GM19397 (cell line): ENCODE results near the gene SEMA3E.

Experiments used
- ATAC-seq: cut with Tn5 transposase; IDR thresholded peaks from one replicate; pipeline ENCODE4 v1.9.1; 2021; ENCODE audit warnings: mild to moderate bottlenecking, moderate library complexity; ENCODE audit not compliant: unreplicated experiment

SEMA3E gene

GRCh38 chr7:83643012-83643411 lies 5.9 kb downstream of the SEMA3E start:
- ATAC-seq = no peak

GRCh38 chr7:83640731-83641537 lies 8.0 kb downstream of the SEMA3E start:
- ATAC-seq = no peak

DNA sequence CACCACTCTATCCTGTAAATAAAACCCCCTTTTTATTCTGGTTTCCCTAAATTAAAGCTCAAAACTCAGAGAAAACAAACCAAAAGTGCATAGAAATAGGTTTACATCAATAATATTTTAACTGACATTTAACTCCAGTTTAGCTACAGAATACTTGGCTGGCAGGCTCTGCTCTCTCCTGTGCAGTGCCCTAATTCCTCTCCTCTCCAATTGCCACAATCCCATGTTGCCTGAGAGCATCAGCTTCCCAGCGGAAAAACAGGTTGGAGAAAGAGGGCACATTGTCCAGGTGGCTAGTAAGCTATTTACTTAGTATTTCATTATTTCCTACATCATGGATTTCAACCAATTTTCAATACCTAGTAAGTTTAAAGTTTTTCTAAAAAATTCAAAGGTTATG lies 8.7 kb downstream of the SEMA3E start:
- no peak for ATAC-seq

- ATAC-seq = no peak
Observed at GRCh38 chr7:83633516-83633915, 15.4 kb downstream of the SEMA3E start.

- no peak for ATAC-seq
Observed at GRCh38 chr7:83629117-83629880, 19.6 kb downstream of the SEMA3E start.

GRCh38 chr7:83617858-83618257 lies 31.1 kb downstream of the SEMA3E start:
- ATAC-seq = no peak

DNA sequence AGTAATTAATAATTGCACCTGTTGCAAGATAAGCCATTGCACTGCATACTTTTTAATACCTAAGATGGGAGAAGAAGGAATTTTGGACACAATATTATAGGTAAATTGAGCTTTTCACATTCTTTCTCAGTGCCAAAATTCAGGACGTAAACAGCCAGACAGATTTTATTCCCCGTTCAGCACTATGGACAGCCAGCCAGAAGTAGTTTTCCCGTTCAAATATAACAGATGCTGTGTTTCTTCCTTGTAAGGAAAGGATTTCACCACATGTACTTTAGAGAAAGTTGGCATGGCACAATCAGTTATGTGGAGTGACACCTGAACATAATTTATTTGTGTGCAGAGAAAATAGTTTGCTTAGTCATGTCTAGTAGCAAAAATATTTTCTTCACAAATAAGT lies 34.8 kb downstream of the SEMA3E start:
- no peak for ATAC-seq

GRCh38 chr7:83613232-83613631 lies 35.7 kb downstream of the SEMA3E start:
- ATAC-seq = no peak

GRCh38 chr7:83611776-83612175 lies 37.2 kb downstream of the SEMA3E start:
- ATAC-seq = no peak

- ATAC-seq = no peak
Observed at GRCh38 chr7:83610649-83611304, 38.2 kb downstream of the SEMA3E start.

GRCh38 chr7:83608716-83609115 lies 40.2 kb downstream of the SEMA3E start:
- no peak for ATAC-seq

- no peak for ATAC-seq
Observed at GRCh38 chr7:83603649-83604048, 45.3 kb downstream of the SEMA3E start.

- no peak for ATAC-seq
Observed at GRCh38 chr7:83599131-83599530, 49.8 kb downstream of the SEMA3E start.

DNA sequence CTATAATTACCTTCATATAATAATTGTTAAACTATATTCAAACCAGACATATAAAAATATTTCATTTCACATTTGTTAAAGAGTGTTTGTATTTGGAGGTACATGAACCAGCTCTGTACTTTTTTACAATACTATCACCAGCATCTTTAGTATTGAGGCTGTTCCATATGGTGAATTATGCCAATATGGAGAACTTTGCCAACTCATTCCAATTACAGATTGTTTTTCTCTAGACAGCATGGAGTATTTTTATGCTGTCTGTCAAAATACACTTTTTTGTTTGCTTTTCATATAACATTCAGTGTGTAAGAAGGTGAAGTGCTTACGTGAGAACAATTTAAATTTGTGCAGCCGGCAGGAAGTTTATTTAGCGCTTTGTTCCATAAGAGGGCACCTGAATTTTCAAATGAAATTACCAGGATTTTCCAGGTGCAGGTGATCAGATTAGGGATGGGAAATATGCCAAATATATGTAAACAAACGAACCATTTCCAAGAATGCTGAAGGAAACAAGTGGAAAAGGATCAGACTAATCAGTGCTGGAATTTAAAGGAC lies 54.9 kb downstream of the SEMA3E start:
- ATAC-seq = no peak

GRCh38 chr7:83588602-83589240 lies 60.2 kb downstream of the SEMA3E start:
- no peak for ATAC-seq

DNA sequence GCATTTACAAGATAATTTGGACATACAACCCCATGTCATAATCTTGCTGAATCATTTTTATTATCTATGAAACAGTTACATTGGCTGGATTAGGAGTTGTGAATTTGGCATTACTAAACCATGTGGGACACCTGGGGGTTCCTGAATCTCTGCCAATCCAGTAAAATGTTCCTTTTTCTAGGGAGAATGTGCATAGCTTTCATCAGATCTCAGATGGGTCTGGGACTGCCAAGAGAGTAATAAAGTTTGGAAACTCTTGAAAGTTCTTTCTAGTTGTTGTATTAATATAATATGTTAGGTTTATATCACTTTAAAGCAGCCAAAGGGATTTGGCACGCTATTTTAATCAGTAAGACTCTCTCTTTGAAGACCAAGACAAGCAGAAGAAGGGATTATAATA lies 62.7 kb downstream of the SEMA3E start:
- ATAC-seq = no peak

GRCh38 chr7:83581667-83582435 lies 67.1 kb downstream of the SEMA3E start:
- ATAC-seq = no peak

DNA sequence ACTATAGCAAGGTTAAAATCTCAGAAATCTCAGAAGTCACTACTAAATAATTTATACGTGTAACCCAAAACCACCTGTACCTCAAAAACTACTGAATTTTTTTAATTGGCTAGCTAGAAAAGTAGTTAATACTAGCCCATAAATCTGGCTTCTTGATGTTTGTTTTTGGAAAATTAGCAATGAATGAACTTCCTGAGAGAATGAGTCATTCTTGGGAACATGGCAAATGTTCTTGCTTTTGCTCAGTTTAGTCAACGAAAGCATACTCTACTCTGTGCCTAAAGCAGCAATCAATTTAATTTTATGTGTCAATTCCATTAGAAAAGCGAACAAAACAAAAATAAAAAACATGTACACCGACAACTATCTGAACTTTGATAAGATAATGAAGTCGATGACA lies 69.2 kb downstream of the SEMA3E start:
- ATAC-seq = no peak

- no peak for ATAC-seq
Observed at GRCh38 chr7:83575436-83575835, 73.5 kb downstream of the SEMA3E start.

DNA sequence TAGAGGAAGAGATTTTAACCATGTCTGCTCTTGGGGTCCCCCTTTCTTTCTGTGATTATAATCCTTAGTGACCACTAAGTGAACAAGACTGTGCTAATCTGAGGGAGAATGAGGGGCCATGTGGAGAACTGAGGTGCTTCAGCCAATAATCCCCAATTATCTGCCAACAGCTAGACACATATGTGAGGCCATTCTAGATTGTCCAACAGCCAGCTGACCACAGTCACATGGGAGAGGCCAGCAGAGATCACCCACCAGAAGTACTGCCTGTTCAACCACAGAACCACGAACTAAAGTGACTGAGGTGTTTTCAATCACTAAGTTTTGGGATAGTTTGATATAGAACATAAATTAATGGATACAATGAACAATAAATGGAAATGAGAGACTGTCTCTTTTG lies 74.3 kb downstream of the SEMA3E start:
- ATAC-seq = no peak
